ENCODE measurements around the gene ASB12.

- TF ChIP-seq OSR1 (CRISPR knock-in tag; IDR thresholded peaks at IDR 0.05) (no peak), RARB (CRISPR knock-in tag; IDR thresholded peaks at IDR 0.05) (no peak), BACH2 (CRISPR knock-in tag; IDR thresholded peaks at IDR 0.05; ENCODE audit: borderline replicate concordance) (no peak), ZFP30 (CRISPR knock-in tag; IDR thresholded peaks at IDR 0.05) (no peak), ZC3H10 (CRISPR knock-in tag; IDR thresholded peaks at IDR 0.05) (no peak), TCF4 (CRISPR knock-in tag; IDR thresholded peaks at IDR 0.05; ENCODE audit: borderline replicate concordance) (no peak)
Observed at GRCh38 chrX:64198036-64198435, 32.4 kb downstream of the ASB12 start.
